Suprapubic skin (tissue), 4 donors: ENCODE results near the gene SMG5. TPM values are rescaled to one million over a fixed set of nuclear protein-coding genes. Genes with fewer than 3 reads are reported as not detected.

ENCODE experiments used
- DNase-seq, 2 donors: peaks; one replicate each; pipeline ENCODE4 v3.0.0-alpha.2; 2019; ENCODE audit warnings: low spot score in 2 of 2
- H3K27ac ChIP-seq: fragments of 200-600 bp; sonication (generic); one replicate; pipeline ENCODE4 v1.5.1; 2019
- H3K27me3 ChIP-seq: fragments of 200-600 bp; sonication (generic); one replicate; pipeline ENCODE4 v1.5.1; 2019
- H3K36me3 ChIP-seq: fragments of 200-600 bp; sonication (generic); one replicate; pipeline ENCODE4 v1.5.1; 2019
- H3K4me1 ChIP-seq: fragments of 200-600 bp; sonication (generic); one replicate; pipeline ENCODE4 v1.5.1; 2019
- H3K4me3 ChIP-seq: fragments of 200-600 bp; sonication (generic); one replicate; pipeline ENCODE4 v1.5.1; 2019; ENCODE audit warnings: mild to moderate bottlenecking
- H3K9me3 ChIP-seq: fragments of 200-600 bp; sonication (generic); one replicate; pipeline ENCODE4 v1.5.1; 2019
- EP300 ChIP-seq: sonication (generic); formaldehyde crosslinking; IDR thresholded peaks from one replicate; pipeline ENCODE4 v1.6.1; 2017; ENCODE audit warnings: antibody characterized with exemption
- POLR2A ChIP-seq, 2 donors: fragments of 450-650 bp; IDR thresholded peaks; one replicate each; pipeline ENCODE4 v1.6.1; 2017; ENCODE audit warnings: antibody characterized with exemption in 2 of 2, mild to moderate bottlenecking in 2 of 2, moderate library complexity in 2 of 2
- POLR2AphosphoS5 ChIP-seq, 3 donors: sonication (generic); formaldehyde crosslinking; IDR thresholded peaks; one replicate each; pipeline ENCODE4 v1.6.1; 2017; ENCODE audit warnings: antibody characterized with exemption in 3 of 3
- WGBS: methylation state at CpG from one replicate; pipeline ENCODE4 v1.1.5; 2018; 5-methylcytosine and 5-hydroxymethylcytosine counted together
- total RNA-seq, 4 donors: library from RNA; depleted of rRNA; stranded (reverse); fragments of >200 nt; gene quantifications; one replicate each; pipeline ENCODE4 v1.1.0, GENCODE V29; 2016
- TF ChIP-seq, protein P1 (sequence below), 2 donors: fragments of 200-600 bp in 1 of 2; fragments of 450-650 bp in 1 of 2; sonication (generic) in 1 of 2; IDR thresholded peaks; one replicate each; pipeline ENCODE4 v1.5.1; 2016 to 2019; ENCODE audit warnings: antibody characterized with exemption in 2 of 2, mild to moderate bottlenecking in 1 of 2, moderate library complexity in 1 of 2

SMG5 gene
- total RNA-seq, 4 donors from 2014 or later, result 68.0 to 170 (median 76.6) TPM

DNA sequence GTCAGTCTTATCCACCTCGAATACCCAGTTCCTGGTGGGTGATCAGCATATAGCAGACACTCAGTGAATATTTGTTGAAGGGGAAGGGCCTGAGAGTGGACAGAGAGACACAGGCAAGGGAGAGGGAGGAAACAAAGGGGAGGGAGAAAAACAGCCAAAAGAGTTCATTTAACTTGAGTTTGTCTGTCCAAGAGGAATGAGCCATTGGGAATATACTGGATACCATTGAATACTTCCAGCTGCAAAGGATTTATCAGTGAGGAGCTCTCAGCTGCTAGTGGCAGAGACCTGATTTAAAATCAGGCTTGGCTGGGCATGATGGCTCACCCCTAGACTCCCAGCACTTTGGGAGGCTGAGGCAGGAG lies 52.2 kb downstream of the SMG5 start:
- Histone ChIP-seq H3K9me3 (no peaks in the 10 kb centered on the region), H3K27me3 (no peaks in the 10 kb centered on the region), H3K27ac (no peak overlapping the region), H3K4me3 (no peak overlapping the region), H3K36me3 (peaks cover 53% of the 10 kb centered on the region), H3K4me1 (peaks cover 4% of the 10 kb centered on the region)
- DNase-seq, result no peak
- WGBS, result 89% methylated on average over 1 of the region's 1 CpG
- TF ChIP-seq, protein P1, sequence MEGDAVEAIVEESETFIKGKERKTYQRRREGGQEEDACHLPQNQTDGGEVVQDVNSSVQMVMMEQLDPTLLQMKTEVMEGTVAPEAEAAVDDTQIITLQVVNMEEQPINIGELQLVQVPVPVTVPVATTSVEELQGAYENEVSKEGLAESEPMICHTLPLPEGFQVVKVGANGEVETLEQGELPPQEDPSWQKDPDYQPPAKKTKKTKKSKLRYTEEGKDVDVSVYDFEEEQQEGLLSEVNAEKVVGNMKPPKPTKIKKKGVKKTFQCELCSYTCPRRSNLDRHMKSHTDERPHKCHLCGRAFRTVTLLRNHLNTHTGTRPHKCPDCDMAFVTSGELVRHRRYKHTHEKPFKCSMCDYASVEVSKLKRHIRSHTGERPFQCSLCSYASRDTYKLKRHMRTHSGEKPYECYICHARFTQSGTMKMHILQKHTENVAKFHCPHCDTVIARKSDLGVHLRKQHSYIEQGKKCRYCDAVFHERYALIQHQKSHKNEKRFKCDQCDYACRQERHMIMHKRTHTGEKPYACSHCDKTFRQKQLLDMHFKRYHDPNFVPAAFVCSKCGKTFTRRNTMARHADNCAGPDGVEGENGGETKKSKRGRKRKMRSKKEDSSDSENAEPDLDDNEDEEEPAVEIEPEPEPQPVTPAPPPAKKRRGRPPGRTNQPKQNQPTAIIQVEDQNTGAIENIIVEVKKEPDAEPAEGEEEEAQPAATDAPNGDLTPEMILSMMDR (IDR thresholded peaks at IDR 0.05), result no peak
- TF ChIP-seq POLR2AphosphoS5 (IDR thresholded peaks at IDR 0.05) (no peak), POLR2A (IDR thresholded peaks at IDR 0.05) (no peak), EP300 (no peak)

DNA sequence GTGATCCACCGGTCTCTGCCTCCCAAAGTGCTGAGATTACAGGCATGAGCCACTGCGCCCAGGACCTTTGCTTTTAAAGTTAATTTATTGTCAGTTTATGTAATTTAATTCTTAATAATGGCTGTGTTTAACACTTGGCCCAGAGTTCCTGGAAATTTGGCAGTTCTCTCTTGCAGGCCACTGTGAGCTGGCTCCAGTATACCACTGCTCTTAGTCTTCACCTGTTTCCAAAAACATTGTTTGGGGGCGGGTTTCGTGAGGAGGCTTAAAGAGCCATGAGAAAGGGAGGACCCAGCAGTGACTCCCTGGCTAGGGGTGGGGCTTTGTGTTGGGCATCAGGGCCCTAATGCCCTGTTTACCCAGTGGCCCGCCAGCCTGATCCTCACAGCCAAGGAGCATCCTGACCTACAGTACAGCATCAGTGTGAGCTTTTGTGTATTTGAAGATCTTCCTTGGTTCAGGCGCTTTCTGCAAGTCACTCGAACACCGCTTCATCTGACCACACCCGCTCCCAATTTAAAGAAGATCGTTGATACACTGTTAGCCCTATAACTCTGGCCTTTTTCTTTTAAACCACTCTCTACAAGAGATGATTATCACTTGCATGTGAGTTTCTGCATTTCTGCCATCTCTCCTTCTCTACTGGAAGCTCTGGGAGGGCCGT lies 52.7 kb downstream of the SMG5 start:
- Histone ChIP-seq H3K36me3 (peaks cover 50% of the 10 kb centered on the region), H3K4me3 (no peak overlapping the region), H3K4me1 (peaks cover 6% of the 10 kb centered on the region), H3K27ac (no peak overlapping the region), H3K9me3 (no peaks in the 10 kb centered on the region), H3K27me3 (no peaks in the 10 kb centered on the region)
- no peak for DNase-seq
- TF ChIP-seq, protein P1 (IDR thresholded peaks at IDR 0.05), result no peak
- TF ChIP-seq EP300, result no peak
- no peak for TF ChIP-seq POLR2A (IDR thresholded peaks at IDR 0.05)
- no peak for TF ChIP-seq POLR2AphosphoS5 (IDR thresholded peaks at IDR 0.05)
- 88% methylated on average over 11 of the region's 11 CpGs for WGBS

DNA sequence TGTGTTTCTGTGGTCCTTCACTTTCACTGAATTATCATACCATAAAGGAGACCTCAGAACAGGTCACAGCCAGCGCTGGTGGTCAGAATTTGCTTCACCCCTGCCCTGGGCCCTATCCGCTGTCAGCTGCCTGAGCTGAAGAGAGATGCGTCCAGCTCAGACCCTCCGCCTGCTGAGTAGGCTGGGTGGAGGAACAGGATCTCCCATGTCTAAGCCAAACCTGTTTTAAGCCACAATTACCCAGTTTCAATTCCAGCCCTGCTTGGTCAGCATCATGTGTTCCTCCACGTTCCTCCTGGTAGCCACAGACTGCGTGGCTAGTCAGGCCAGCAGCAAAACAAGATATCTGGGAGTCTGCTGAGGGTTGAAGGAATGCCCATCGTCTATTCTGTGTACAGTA lies 54.1 kb downstream of the SMG5 start:
- Histone ChIP-seq H3K9me3 (no peaks in the 10 kb centered on the region), H3K27me3 (no peaks in the 10 kb centered on the region), H3K4me1 (peaks cover 6% of the 10 kb centered on the region), H3K36me3 (peaks cover 38% of the 10 kb centered on the region), H3K27ac (no peak overlapping the region), H3K4me3 (no peak overlapping the region)
- TF ChIP-seq POLR2AphosphoS5 (IDR thresholded peaks at IDR 0.05) (no peak), EP300 (no peak), POLR2A (IDR thresholded peaks at IDR 0.05) (no peak)
- TF ChIP-seq, protein P1 (IDR thresholded peaks at IDR 0.05), result no peak
- WGBS, result 86% methylated on average over 7 of the region's 7 CpGs
- DNase-seq, result no peak

DNA sequence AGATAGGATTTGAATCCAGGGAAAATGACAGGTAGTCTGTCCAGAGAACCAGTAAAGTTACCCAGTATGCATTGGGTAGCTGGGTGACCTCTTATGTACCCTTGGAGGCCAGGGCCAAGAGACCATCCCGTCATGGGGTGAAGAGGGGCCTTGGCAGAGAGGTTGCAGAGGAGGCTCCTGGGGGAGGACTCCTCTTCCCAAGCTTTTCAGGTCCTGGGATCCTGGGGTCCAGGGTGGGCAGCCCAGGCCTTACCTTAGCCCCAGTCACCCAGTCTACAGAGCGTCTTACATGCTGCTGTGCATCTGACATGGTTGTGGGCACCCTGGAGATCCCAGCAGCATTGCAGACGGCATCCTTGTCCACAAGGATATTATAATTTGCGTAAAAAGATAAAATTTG lies 55.8 kb downstream of the SMG5 start:
- DNase-seq, result no peak
- H3K9me3 ChIP-seq, result no peaks in the 10 kb centered on the region
- TF ChIP-seq EP300 (no peak), POLR2AphosphoS5 (IDR thresholded peaks at IDR 0.05) (no peak), POLR2A (IDR thresholded peaks at IDR 0.05) (no peak)
- TF ChIP-seq, protein P1 (IDR thresholded peaks at IDR 0.05), result no peak
- H3K27me3 ChIP-seq, result no peaks in the 10 kb centered on the region
- 85% methylated on average over 4 of the region's 4 CpGs for WGBS
- H3K4me1 ChIP-seq, result peaks cover 6% of the 10 kb centered on the region
- H3K4me3 ChIP-seq, result no peak overlapping the region
- H3K27ac ChIP-seq, result no peak overlapping the region
- peaks cover 54% of the 10 kb centered on the region for H3K36me3 ChIP-seq

DNA sequence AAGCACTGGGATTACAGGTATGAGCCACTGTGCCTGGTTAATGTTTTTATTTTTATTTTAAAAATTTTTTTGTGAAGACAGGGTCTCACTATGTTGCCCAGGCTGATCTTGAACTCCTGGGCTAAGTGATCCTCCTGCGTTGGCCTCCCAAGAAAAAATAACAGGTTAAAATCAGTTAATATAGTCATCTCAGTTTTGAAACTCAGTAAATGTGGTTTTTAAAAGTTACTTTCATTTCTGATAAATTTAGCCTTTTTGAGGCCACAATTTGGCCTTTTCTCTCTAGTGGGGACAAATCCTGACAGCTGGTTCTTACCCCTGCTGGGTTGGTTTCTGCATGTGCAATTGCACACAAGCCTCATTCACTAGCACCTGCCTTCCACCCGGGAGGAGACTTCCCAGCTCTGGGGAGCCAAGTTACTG lies 56.5 kb downstream of the SMG5 start:
- H3K4me3 ChIP-seq, result no peak overlapping the region
- no peaks in the 10 kb centered on the region for H3K9me3 ChIP-seq
- peaks cover 6% of the 10 kb centered on the region for H3K4me1 ChIP-seq
- no peaks in the 10 kb centered on the region for H3K27me3 ChIP-seq
- peaks cover 61% of the 10 kb centered on the region for H3K36me3 ChIP-seq
- H3K27ac ChIP-seq, result no peak overlapping the region
- 75% methylated on average over 2 of the region's 2 CpGs for WGBS
- TF ChIP-seq, protein P1 (IDR thresholded peaks at IDR 0.05), result no peak
- TF ChIP-seq POLR2AphosphoS5 (IDR thresholded peaks at IDR 0.05), result no peak
- no peak for TF ChIP-seq POLR2A (IDR thresholded peaks at IDR 0.05)
- TF ChIP-seq EP300, result no peak
- DNase-seq, result no peak
